PC-3 (cell line): ENCODE measurements around the gene RARRES2. TPM values are rescaled to one million over a fixed set of nuclear protein-coding genes. Genes with fewer than 3 reads are reported as not detected.

Experiments
- ATAC-seq: fragments of 200-7000 bp; cut with Tn5 transposase; 2 replicates; pipeline ENCODE4 v1.9.1; 2020; ENCODE audit warnings: mild to moderate bottlenecking, moderate library complexity
- BruUV-seq: library from RNA; stranded (reverse); fragments of 400-500 nt; replicated peaks from 2 replicates; lab custom pipeline; 2021; lab: Mats Ljungman, UMichigan
- CTCF ChIA-PET: fragments of 300-600 bp; sonication (Branson Sonifier 250); formaldehyde crosslinking; loops from one replicate; lab custom pipeline; 2022; ENCODE audit warnings: antibody characterized with exemption; lab: Charles Lee
- POLR2A ChIA-PET: fragments of 300-600 bp; sonication (Branson Sonifier 250); formaldehyde crosslinking; loops from one replicate; lab custom pipeline; 2022; ENCODE audit warnings: antibody characterized with exemption; ENCODE audit not compliant: unreplicated experiment; lab: Charles Lee
- DNase-seq: peaks from one replicate; pipeline ENCODE4 v3.0.0-alpha.2; 2015
- H2AFZ ChIP-seq: fragments of 300-600 bp; sonication (generic); 2 replicates; pipeline ENCODE4 v1.6.0; 2016; ENCODE audit warnings: antibody characterized with exemption, low read length
- H3F3A ChIP-seq: fragments of 300-600 bp; sonication (generic); one replicate; pipeline ENCODE4 v1.6.0; 2017; ENCODE audit warnings: antibody characterized with exemption, low read length, control low read depth, mild to moderate bottlenecking; ENCODE audit not compliant: unreplicated experiment
- H3K27ac ChIP-seq: fragments of 300-600 bp; sonication (generic); 2 replicates; pipeline ENCODE4 v1.5.1; 2016; ENCODE audit warnings: mild to moderate bottlenecking, low read length
- H3K27me3 ChIP-seq: fragments of 300-600 bp; sonication (generic); 2 replicates; pipeline ENCODE4 v1.6.1; 2016; ENCODE audit warnings: low read length, mixed read lengths
- H3K36me3 ChIP-seq: fragments of 300-600 bp; sonication (generic); 2 replicates; pipeline ENCODE4 v1.6.1; 2016; ENCODE audit warnings: low read depth, mixed run types, low read length, mixed read lengths
- H3K4me1 ChIP-seq: fragments of 300-600 bp; sonication (generic); 2 replicates; pipeline ENCODE4 v1.5.1; 2016; ENCODE audit warnings: low read length; ENCODE audit not compliant: insufficient read depth
- H3K4me2 ChIP-seq: fragments of 300-600 bp; sonication (generic); 2 replicates; pipeline ENCODE4 v1.6.0; 2016; ENCODE audit warnings: low read length
- H3K4me3 ChIP-seq: fragments of 300-600 bp; sonication (generic); 2 replicates; pipeline ENCODE4 v1.5.1; 2016; ENCODE audit warnings: mild to moderate bottlenecking, low read length, mixed read lengths
- H3K79me2 ChIP-seq: fragments of 300-600 bp; sonication (generic); 2 replicates; pipeline ENCODE4 v1.6.1; 2017; ENCODE audit warnings: low read length, mixed read lengths
- H3K9ac ChIP-seq: fragments of 300-600 bp; sonication (generic); 2 replicates; pipeline ENCODE4 v1.6.0; 2016; ENCODE audit warnings: mild to moderate bottlenecking, low read length
- H3K9me2 ChIP-seq: fragments of 300-600 bp; sonication (generic); replicated peaks from 2 replicates; pipeline ENCODE4 v1.6.1; 2016; ENCODE audit warnings: mixed run types, low read length, mixed read lengths
- H3K9me3 ChIP-seq: fragments of 300-600 bp; sonication (generic); 2 replicates; pipeline ENCODE4 v1.6.1; 2016; ENCODE audit warnings: low read length, mixed read lengths
- H4K20me1 ChIP-seq: fragments of 300-600 bp; sonication (generic); 2 replicates; pipeline ENCODE4 v1.6.1; 2016; ENCODE audit warnings: low read length, mixed read lengths
- EZH2 ChIP-seq: fragments of 300-600 bp; sonication (generic); IDR thresholded peaks from one replicate; pipeline ENCODE4 v1.6.1; 2017; ENCODE audit warnings: antibody characterized with exemption, mild to moderate bottlenecking, low read length; ENCODE audit not compliant: unreplicated experiment
- EZH2phosphoT487 ChIP-seq: fragments of 300-600 bp; sonication (generic); IDR thresholded peaks from 2 replicates; pipeline ENCODE4 v1.6.1; 2018; ENCODE audit warnings: mild to moderate bottlenecking, antibody characterized with exemption, low read length, borderline replicate concordance
- intact Hi-C: fragments of 100-400 bp; cut with micrococcal nuclease; formaldehyde crosslinking; loops from 2 replicates; pipeline ENCODE4 v1.9.0; 2023
- total RNA-seq: library from RNA; depleted of rRNA; stranded (reverse); fragments of >200 nt; gene quantifications from 2 replicates; pipeline ENCODE4 v1.2.3, GENCODE V29; 2014
- TF ChIP-seq, protein P1 (sequence below): fragments of 300-600 bp; sonication (generic); conservative IDR thresholded peaks from 2 replicates; pipeline ENCODE4 v1.5.1; 2017; ENCODE audit warnings: antibody characterized with exemption, low read depth, mild to moderate bottlenecking, low read length

RARRES2 gene
- total RNA-seq, 1 experiment from 2014 or later: 1.6 TPM

DNA sequence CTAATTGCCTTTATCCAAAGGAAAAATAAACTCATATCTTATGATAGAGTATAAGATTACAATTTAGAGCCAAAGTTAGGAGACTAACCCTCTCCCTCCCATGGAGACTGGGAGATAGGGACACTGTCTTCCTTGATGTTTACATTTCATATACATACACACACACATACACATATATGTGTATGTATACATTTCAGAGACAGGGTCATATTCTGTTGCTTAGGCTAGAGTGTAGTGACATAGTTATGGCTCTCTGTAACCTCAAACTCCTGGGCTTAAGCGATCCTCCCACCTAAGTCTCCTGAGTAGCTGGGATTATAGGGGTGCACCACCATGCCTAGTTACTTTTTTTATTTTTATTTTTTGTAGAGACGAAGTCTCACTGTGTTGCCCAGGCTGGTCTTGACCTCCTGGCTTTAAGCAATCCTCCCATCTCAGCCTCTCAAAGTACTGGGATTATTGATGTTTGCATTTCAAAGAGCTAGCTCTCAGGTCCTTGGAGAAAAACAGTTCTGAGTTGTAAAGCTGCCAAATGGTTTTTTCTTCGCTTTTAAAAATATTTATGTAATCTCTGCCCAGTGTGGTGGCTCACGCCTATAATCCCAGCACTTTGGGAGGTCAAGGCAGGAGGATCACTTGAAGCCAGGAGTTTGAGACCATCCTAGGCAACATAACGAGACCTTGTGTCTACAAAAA is 19.1 kb upstream of the RARRES2 start:
- H3K27ac ChIP-seq: no peak overlapping the region
- no peak overlapping the region for H3K9ac ChIP-seq
- H3K4me1 ChIP-seq: 0 out of 2 replicates have a peak, but pooled peaks cover 8% of the 10 kb centered on the region
- H3K9me3 ChIP-seq: no peaks in the 10 kb centered on the region
- no peak overlapping the region for H3K4me3 ChIP-seq
- no peak overlapping the region for H3K4me2 ChIP-seq
- H3K79me2 ChIP-seq: no peaks in the 10 kb centered on the region
- no peaks in the 10 kb centered on the region for H4K20me1 ChIP-seq
- no peak for ATAC-seq
- TF ChIP-seq EZH2phosphoT487 (no peak), EZH2 (no peak)
- TF ChIP-seq, protein P1, sequence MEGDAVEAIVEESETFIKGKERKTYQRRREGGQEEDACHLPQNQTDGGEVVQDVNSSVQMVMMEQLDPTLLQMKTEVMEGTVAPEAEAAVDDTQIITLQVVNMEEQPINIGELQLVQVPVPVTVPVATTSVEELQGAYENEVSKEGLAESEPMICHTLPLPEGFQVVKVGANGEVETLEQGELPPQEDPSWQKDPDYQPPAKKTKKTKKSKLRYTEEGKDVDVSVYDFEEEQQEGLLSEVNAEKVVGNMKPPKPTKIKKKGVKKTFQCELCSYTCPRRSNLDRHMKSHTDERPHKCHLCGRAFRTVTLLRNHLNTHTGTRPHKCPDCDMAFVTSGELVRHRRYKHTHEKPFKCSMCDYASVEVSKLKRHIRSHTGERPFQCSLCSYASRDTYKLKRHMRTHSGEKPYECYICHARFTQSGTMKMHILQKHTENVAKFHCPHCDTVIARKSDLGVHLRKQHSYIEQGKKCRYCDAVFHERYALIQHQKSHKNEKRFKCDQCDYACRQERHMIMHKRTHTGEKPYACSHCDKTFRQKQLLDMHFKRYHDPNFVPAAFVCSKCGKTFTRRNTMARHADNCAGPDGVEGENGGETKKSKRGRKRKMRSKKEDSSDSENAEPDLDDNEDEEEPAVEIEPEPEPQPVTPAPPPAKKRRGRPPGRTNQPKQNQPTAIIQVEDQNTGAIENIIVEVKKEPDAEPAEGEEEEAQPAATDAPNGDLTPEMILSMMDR: no peak
- POLR2A ChIA-PET: no interaction called here
- CTCF ChIA-PET: no interaction called here
- DNase-seq: no peak
- H3K9me2 ChIP-seq: no peaks in the 10 kb centered on the region
- H3K27me3 ChIP-seq: no peaks in the 10 kb centered on the region
- no peak overlapping the region for H2AFZ ChIP-seq
- no peaks in the 10 kb centered on the region for H3K36me3 ChIP-seq
- no peaks in the 10 kb centered on the region for H3F3A ChIP-seq
- no TSS peak for BruUV-seq
- intact Hi-C loops: no loop called here

DNA sequence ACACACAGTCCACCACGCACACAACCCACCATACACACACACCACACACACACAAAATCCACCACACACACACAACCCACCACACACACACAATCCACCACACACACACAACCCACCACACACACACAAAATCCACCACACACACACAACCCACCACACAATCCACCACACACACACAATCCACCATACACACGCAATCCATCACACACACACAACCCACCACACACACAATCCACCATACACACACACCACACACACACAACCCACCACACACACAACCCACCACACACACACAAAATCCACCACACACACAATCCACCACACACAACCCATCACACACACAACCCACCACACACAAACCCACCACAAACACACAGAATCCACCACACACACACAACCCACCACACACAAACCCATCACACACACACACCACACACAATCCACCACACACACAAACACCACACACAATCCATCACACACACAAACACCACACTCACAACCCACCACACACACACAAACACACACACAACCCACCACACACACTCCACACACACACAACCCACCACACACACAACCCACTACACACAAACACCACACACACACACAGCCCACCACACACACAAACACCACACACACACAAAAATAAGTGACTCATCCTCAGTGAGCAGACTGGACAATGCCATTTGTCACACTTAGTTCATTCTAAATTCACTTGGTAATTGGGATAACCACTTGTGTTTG is 18.4 kb upstream of the RARRES2 start:
- DNase-seq (no peak), ATAC-seq (no peak)
- ChIA-PET POLR2A (no interaction called here), CTCF (no interaction called here)
- Histone ChIP-seq H2AFZ (no peak overlapping the region), H3F3A (no peaks in the 10 kb centered on the region), H3K9ac (no peak overlapping the region), H3K9me2 (no peaks in the 10 kb centered on the region), H3K4me3 (no peak overlapping the region), H3K9me3 (no peaks in the 10 kb centered on the region), H3K27ac (no peak overlapping the region), H3K4me2 (no peak overlapping the region), H3K4me1 (0 out of 2 replicates have a peak, but pooled peaks cover 8% of the 10 kb centered on the region), H3K36me3 (no peaks in the 10 kb centered on the region), H3K27me3 (no peaks in the 10 kb centered on the region), H4K20me1 (no peaks in the 10 kb centered on the region), H3K79me2 (no peaks in the 10 kb centered on the region)
- intact Hi-C loops: no loop called here
- TF ChIP-seq, protein P1: no peak
- TF ChIP-seq EZH2phosphoT487: no peak
- TF ChIP-seq EZH2: no peak
- BruUV-seq: no TSS peak
